ENCODE data around the gene MAT2A.
A peak's percentile ranks its signal among the peaks of the same experiment; 100 is the strongest.

The MAT2A gene

DNA sequence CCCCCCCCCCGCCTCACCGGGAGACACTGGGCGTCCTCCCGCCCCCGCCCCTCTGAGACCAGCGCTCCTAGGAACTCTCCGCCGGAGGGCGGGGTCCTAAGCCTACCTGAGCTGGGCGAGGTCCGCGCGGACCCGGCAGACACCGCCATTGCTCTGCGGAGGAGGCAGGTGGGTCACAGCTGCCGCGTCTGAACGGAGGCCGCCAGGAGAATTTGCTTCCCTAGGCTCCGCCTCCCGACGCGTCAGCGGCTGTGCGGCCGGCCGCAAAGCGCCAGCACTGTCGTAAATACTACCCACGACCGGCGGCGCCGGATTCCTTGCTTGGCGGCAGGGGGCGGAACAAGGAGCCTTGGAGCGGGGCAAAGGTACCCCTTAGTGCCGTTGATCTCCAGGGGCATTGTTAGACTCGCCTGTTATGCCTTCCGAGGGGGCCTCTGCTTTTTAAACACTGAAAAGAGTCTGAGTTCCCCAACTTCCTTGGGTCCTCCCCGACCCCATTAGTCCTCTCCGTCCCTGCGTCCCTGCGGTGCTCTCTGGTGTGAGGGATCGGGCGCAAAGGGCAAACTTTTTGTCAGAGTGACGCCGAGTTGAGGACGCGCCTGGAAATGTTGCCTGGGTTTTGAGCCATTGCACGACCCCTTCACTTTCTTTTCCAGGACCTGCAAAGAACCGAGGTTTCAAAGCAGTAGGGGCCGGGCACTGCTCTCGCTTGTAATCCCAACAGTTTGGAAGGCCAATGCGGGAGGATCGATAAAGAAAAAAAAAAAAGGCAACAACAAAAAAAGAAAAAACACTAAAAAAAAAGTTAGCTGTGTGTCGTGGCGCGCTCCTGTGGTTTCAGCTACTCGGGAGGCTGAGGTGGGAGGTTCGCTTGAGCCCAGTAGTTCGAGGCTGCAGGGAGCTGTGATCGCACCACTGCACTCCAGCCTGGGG is 22.6 kb downstream of the MAT2A start, which contains the start of gene GGCX:
TSS of gene GGCX (minus strand) at position 214 of the 933 bp plus-strand sequence. CDS start at position 149, 65 bp downstream.
- Histone ChIP-seq H3K36me3 (ENCODE audit: insufficient read depth) (no peaks in the 10 kb centered on the region), H3K79me2 (ENCODE audit: insufficient read depth, low read depth) (peaks cover 14% of the 10 kb centered on the region), H3K27ac (peak within 1 kb of the TSS; percentile 42; the same call in 1 of the 2 replicates), H3K27me3 (ENCODE audit: insufficient read depth, low read depth) (no peaks in the 10 kb centered on the region), H4K20me1 (ENCODE audit: insufficient read depth) (no peaks in the 10 kb centered on the region), H2AFZ (ENCODE audit: low read depth) (peak within 1 kb of the TSS; percentile 86), H3K4me2 (peak within 1 kb of the TSS; percentile 90), H3K4me1 (ENCODE audit: low read depth, poor library complexity, severe bottlenecking) (peaks cover 13% of the 10 kb centered on the region), H3K9ac (peak within 1 kb of the TSS; percentile 54; the same call in 1 of the 2 replicates), H3K4me3 (IDR thresholded peaks at IDR 0.05; ENCODE audit: insufficient read depth, low read depth, low read length) (peak within 1 kb of the TSS; percentile 76)
- TF ChIP-seq, protein P1, sequence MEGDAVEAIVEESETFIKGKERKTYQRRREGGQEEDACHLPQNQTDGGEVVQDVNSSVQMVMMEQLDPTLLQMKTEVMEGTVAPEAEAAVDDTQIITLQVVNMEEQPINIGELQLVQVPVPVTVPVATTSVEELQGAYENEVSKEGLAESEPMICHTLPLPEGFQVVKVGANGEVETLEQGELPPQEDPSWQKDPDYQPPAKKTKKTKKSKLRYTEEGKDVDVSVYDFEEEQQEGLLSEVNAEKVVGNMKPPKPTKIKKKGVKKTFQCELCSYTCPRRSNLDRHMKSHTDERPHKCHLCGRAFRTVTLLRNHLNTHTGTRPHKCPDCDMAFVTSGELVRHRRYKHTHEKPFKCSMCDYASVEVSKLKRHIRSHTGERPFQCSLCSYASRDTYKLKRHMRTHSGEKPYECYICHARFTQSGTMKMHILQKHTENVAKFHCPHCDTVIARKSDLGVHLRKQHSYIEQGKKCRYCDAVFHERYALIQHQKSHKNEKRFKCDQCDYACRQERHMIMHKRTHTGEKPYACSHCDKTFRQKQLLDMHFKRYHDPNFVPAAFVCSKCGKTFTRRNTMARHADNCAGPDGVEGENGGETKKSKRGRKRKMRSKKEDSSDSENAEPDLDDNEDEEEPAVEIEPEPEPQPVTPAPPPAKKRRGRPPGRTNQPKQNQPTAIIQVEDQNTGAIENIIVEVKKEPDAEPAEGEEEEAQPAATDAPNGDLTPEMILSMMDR (conservative IDR thresholded peaks at IDR 0.05; ENCODE audit: low read depth, low read length): 0 out of 2 replicates have a peak, but pooled peaks have one; percentile 3

DNA sequence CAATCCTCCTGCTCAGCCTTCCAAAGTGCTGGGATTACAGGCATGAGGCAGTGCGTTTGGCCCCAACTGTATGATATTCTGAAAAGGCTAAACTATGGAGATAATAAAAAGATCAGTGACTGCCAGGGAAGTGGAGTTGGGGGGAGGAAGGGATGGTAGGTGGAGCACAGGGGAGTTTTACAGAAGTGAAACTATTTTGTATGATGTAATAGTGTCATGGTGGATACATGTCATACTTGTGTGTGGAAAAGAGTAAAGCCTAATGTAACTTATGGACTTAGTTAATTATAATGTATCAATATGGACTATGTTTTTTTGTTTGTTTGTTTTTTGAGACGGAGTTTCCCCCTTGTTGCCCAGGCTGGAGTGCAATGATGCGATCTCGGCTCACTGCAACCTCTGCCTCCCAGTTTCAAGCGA is 25.2 kb downstream of the MAT2A start:
- Histone ChIP-seq H3K4me1 (ENCODE audit: low read depth, poor library complexity, severe bottlenecking) (peaks cover 13% of the 10 kb centered on the region), H3K27me3 (ENCODE audit: insufficient read depth, low read depth) (no peaks in the 10 kb centered on the region), H3K27ac (no peak overlapping the region), H3K9ac (no peak overlapping the region), H2AFZ (ENCODE audit: low read depth) (no peak overlapping the region), H3K36me3 (ENCODE audit: insufficient read depth) (no peaks in the 10 kb centered on the region), H3K79me2 (ENCODE audit: insufficient read depth, low read depth) (peaks cover 14% of the 10 kb centered on the region), H3K4me3 (IDR thresholded peaks at IDR 0.05; ENCODE audit: insufficient read depth, low read depth, low read length) (no peak overlapping the region), H4K20me1 (ENCODE audit: insufficient read depth) (no peaks in the 10 kb centered on the region), H3K4me2 (no peak overlapping the region)
- TF ChIP-seq, protein P1 (conservative IDR thresholded peaks at IDR 0.05; ENCODE audit: low read depth, low read length): no peak

DNA sequence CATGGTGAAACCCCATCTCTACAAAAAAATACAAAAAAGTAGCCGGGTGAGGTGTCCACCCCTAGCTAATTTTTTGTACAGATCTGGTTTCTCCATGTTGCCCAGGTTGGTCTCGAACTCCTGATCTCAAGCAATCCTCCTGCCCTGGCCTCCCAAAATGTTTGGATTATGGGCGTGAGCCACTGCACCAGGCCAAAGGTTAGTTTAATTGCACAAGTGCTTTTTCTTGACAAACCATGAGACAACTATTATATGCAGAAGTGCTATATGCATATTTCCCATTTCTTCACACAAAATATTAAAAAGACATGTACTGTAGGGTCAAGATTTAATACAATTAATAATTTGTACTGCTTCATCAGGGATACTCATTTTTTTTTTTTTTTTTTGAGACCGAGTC is 27.3 kb downstream of the MAT2A start:
- H3K27ac ChIP-seq: no peak overlapping the region
- H4K20me1 ChIP-seq (ENCODE audit: insufficient read depth): no peaks in the 10 kb centered on the region
- H3K4me2 ChIP-seq: no peak overlapping the region
- H3K79me2 ChIP-seq (ENCODE audit: insufficient read depth, low read depth): no peaks in the 10 kb centered on the region
- no peak overlapping the region for H2AFZ ChIP-seq (ENCODE audit: low read depth)
- TF ChIP-seq, protein P1 (conservative IDR thresholded peaks at IDR 0.05; ENCODE audit: low read depth, low read length): no peak
- H3K36me3 ChIP-seq (ENCODE audit: insufficient read depth): no peaks in the 10 kb centered on the region
- no peak overlapping the region for H3K4me3 ChIP-seq (IDR thresholded peaks at IDR 0.05; ENCODE audit: insufficient read depth, low read depth, low read length)
- H3K27me3 ChIP-seq (ENCODE audit: insufficient read depth, low read depth): no peaks in the 10 kb centered on the region; the same call in 1 of the 2 replicates
- no peak overlapping the region for H3K9ac ChIP-seq
- peaks cover 2% of the 10 kb centered on the region for H3K4me1 ChIP-seq (ENCODE audit: low read depth, poor library complexity, severe bottlenecking)

DNA sequence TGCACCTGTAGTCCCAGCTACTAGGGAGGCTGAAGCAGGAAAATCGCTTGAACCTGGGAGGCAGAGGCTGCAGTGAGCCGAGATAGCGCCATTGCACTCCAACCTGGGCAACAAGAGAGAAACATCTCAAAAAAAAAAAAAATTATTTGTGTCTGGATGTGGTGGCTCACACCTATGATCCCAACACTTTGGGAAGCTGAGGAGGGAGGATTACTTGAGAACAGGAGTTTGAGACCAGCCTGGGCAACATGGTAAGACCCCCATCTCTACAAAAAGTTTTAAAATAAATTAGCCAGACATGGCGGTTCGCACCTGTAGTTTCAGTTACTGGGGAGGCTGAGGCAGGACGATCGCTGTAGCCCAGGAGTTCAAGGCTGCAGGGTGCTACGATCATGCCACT is 36.8 kb downstream of the MAT2A start:
- Histone ChIP-seq H3K9ac (no peak overlapping the region), H3K27ac (no peak overlapping the region), H3K79me2 (ENCODE audit: insufficient read depth, low read depth) (no peaks in the 10 kb centered on the region), H2AFZ (ENCODE audit: low read depth) (no peak overlapping the region), H4K20me1 (ENCODE audit: insufficient read depth) (no peaks in the 10 kb centered on the region), H3K27me3 (ENCODE audit: insufficient read depth, low read depth) (peaks cover 11% of the 10 kb centered on the region; the same call in 1 of the 2 replicates), H3K36me3 (ENCODE audit: insufficient read depth) (no peaks in the 10 kb centered on the region), H3K4me1 (ENCODE audit: low read depth, poor library complexity, severe bottlenecking) (no peaks in the 10 kb centered on the region), H3K4me3 (IDR thresholded peaks at IDR 0.05; ENCODE audit: insufficient read depth, low read depth, low read length) (no peak overlapping the region), H3K4me2 (no peak overlapping the region)
- TF ChIP-seq, protein P1 (conservative IDR thresholded peaks at IDR 0.05; ENCODE audit: low read depth, low read length): no peak

Data from KMS-11 (cell line).